K562 (cell line): ENCODE results near the gene LIX1L. TPM values are rescaled to one million over a fixed set of nuclear protein-coding genes. Genes with fewer than 3 reads are reported as not detected.

ENCODE experiments used
- BRF2 ChIP-seq: IDR thresholded peaks from 3 replicates; pipeline ENCODE4 v1.6.1; 2011; ENCODE audit warnings: borderline replicate concordance, mild to moderate bottlenecking; ENCODE audit not compliant: insufficient read length, insufficient read depth
- E2F8 ChIP-seq: fragments of 450-650 bp; IDR thresholded peaks from 2 replicates; pipeline ENCODE4 v1.7.1; 2018; ENCODE audit warnings: mild to moderate bottlenecking, low read depth; ENCODE audit not compliant: partially characterized antibody
- EP300 ChIP-seq: IDR thresholded peaks from 2 replicates; pipeline ENCODE4 v1.6.1; 2012; ENCODE audit warnings: low read length, improper control_type of control experiment
- GTF2F1 ChIP-seq: IDR thresholded peaks from 2 replicates; pipeline ENCODE4 v1.6.1; 2011; ENCODE audit warnings: low read depth, low read length, improper control_type of control experiment
- HBP1 ChIP-seq: fragments of 450-650 bp; formaldehyde crosslinking; IDR thresholded peaks from 2 replicates; pipeline ENCODE4 v1.4.0; 2022; ENCODE audit warnings: missing genetic modification characterization
- KDM5B ChIP-seq: fragments of 200-600 bp; sonication (generic); IDR thresholded peaks from 2 replicates; pipeline ENCODE4 v1.6.1; 2012; ENCODE audit warnings: low read depth, mild to moderate bottlenecking, moderate library complexity, low read length, control low read depth, inconsistent platforms; ENCODE audit not compliant: insufficient replicate concordance
- MAFG ChIP-seq: fragments of 450-650 bp; conservative IDR thresholded peaks from 2 replicates; pipeline ENCODE4 v1.6.1; 2016; ENCODE audit warnings: missing genetic modification characterization, missing compliant biosample characterization
- MED1 ChIP-seq: sonication (generic); formaldehyde crosslinking; IDR thresholded peaks from 2 replicates; pipeline ENCODE4 v1.8.1; 2023; ENCODE audit warnings: missing genetic modification reagents, borderline replicate concordance
- PATZ1 ChIP-seq: fragments of 250-450 bp; sonication (Bioruptor Pico); IDR thresholded peaks from 2 replicates; pipeline ENCODE4 v1.5.0; 2020; ENCODE audit warnings: mild to moderate bottlenecking, borderline replicate concordance
- POLR2B ChIP-seq: fragments of 450-650 bp; IDR thresholded peaks from 2 replicates; pipeline ENCODE4 v1.6.1; 2018; ENCODE audit warnings: low read depth; ENCODE audit not compliant: partially characterized antibody
- TFAP4 ChIP-seq: sonication (generic); formaldehyde crosslinking; IDR thresholded peaks from 2 replicates; pipeline ENCODE4 v1.8.0; 2022; ENCODE audit warnings: missing genetic modification reagents, mild to moderate bottlenecking, moderate library complexity, borderline replicate concordance
- ZBTB11 ChIP-seq, 3 experiments: fragments of 200-800 bp in 1 of 3; fragments of 250-450 bp in 1 of 3; fragments of 450-650 bp in 1 of 3; sonication (Bioruptor Pico) in 1 of 3; sonication (Bioruptor generic) in 1 of 3; formaldehyde crosslinking in 1 of 3; IDR thresholded peaks; 2 replicates each; pipeline versions ENCODE4 v1.6.1 to v1.8.0; 2016 to 2022; ENCODE audit warnings: mild to moderate bottlenecking in 2 of 3, missing genetic modification characterization in 2 of 3, missing compliant biosample characterization in 1 of 3, moderate library complexity in 1 of 3
- polyA plus RNA-seq, 8 experiments: library from polyadenylated mRNA; depleted of rRNA in 4 of 8; stranded (reverse) in 5 of 8; unstranded in 3 of 8; fragments of >200 nt; fragmentation: Nextera tagmentation in 2 of 8; fragmentation: Illumina TruSeq in 1 of 8; extraction: Ambion mirVana in 2 of 8; extraction: Trizol in 1 of 8; gene quantifications; 2 replicates each; pipeline versions ENCODE4 v1.2.1 to v1.2.3, GENCODE V29; 2011 to 2014; ENCODE audit warnings: inconsistent platforms in 1 of 8, missing spikeins in 1 of 8
- total RNA-seq, 7 experiments: library from RNA; depleted of rRNA in 6 of 7; stranded (reverse); fragments of >200 nt in 6 of 7; fragmentation: Illumina TruSeq in 2 of 7; extraction: Trizol in 2 of 7; gene quantifications; 2 replicates each; pipeline versions ENCODE4 v1.2.1 to v1.2.3, GENCODE V29; 2011 to 2021; ENCODE audit warnings: low replicate concordance in 1 of 7

LIX1L gene
- total and polyA plus RNA-seq, 9 of the 15 experiments (the other 6 are each of a cell fraction or from before 2014, with no cell fraction given): 4.6 to 26.5 (median 12.5) TPM

- TF ChIP-seq POLR2B (peak; percentile 99), GTF2F1 (peak; percentile 79; the same call in 1 of the 2 replicates), BRF2 (no peak), MED1 (no peak), PATZ1 (CRISPR knock-in tag) (no peak), KDM5B (peak; percentile 99), MAFG (tag) (peak; percentile 55; the same call in 1 of the 2 replicates), ZBTB11 (CRISPR knock-in tag; IDR thresholded peaks at IDR 0.05) (no peak; a peak in 1 of 6 replicates), TFAP4 (CRISPR knock-in tag) (peak; percentile 69; the same call in 1 of the 2 replicates), E2F8 (peak; percentile 39), EP300 (peak; percentile 91), HBP1 (CRISPR knock-in tag) (no peak)
Observed at GRCh38 chr1:145996433-145997015, 38.7 kb upstream of the LIX1L start, which contains the start of gene TXNIP (continued).
